Heart left ventricle (tissue), 16 donors: ENCODE data around the gene ANGPTL2. TPM values are rescaled to one million over a fixed set of nuclear protein-coding genes. Genes with fewer than 3 reads are reported as not detected.

ENCODE experiments used
- ATAC-seq, 4 donors: fragments of 200-7000 bp; cut with Tn5 transposase; one replicate each; pipeline ENCODE4 v1.9.1; 2020 to 2022; ENCODE audit warnings: moderate library complexity in 4 of 4, mild to moderate bottlenecking in 3 of 4, moderate number of reproducible peaks in 1 of 4
- DNase-seq, 5 donors: peaks; one replicate each; pipeline ENCODE4 v3.0.0-alpha.2; 2020
- H3K27ac ChIP-seq, 12 donors: fragments of 200-600 bp; sonication (generic) in 4 of 12; one replicate each; pipeline versions ENCODE4 v1.5.0 to v1.8.0; 2016 to 2022; ENCODE audit warnings: mild to moderate bottlenecking in 2 of 12
- H3K27me3 ChIP-seq, 9 donors: fragments of 200-600 bp; sonication (generic) in 2 of 9; one replicate each; pipeline versions ENCODE4 v1.5.1 to v1.8.0; 2016 to 2022; ENCODE audit warnings: mild to moderate bottlenecking in 3 of 9
- H3K36me3 ChIP-seq, 9 donors: fragments of 200-600 bp; sonication (generic) in 2 of 9; one replicate each; pipeline versions ENCODE4 v1.5.0 to v1.8.0; 2018 to 2022; ENCODE audit warnings: mild to moderate bottlenecking in 2 of 9
- H3K4me1 ChIP-seq, 12 donors: fragments of 200-600 bp; sonication (generic) in 4 of 12; one replicate each; pipeline versions ENCODE4 v1.5.0 to v1.8.0; 2016 to 2022; ENCODE audit warnings: mild to moderate bottlenecking in 3 of 12
- H3K4me3 ChIP-seq, 12 donors: fragments of 200-600 bp; sonication (generic) in 4 of 12; one replicate each; pipeline versions ENCODE4 v1.5.0 to v1.8.0; 2017 to 2022; ENCODE audit warnings: mild to moderate bottlenecking in 9 of 12, moderate library complexity in 4 of 12
- H3K9me3 ChIP-seq, 12 donors: fragments of 200-600 bp; sonication (generic) in 4 of 12; one replicate each; pipeline versions ENCODE4 v1.5.0 to v1.8.0; 2016 to 2022; ENCODE audit warnings: mild to moderate bottlenecking in 1 of 12
- POLR2A ChIP-seq, 2 donors: fragments of 450-650 bp; IDR thresholded peaks; one replicate each; pipeline ENCODE4 v1.6.1; 2017; ENCODE audit warnings: antibody characterized with exemption in 2 of 2, mild to moderate bottlenecking in 2 of 2, moderate library complexity in 2 of 2
- WGBS, 4 donors: extraction: QIAGEN DNeasy Blood & Tissue Kit in 2 of 4; methylation state at CpG; one replicate each; pipeline versions ENCODE4 v1.1.5 to v1.1.7; 2013 to 2018; 5-methylcytosine and 5-hydroxymethylcytosine counted together
- intact Hi-C, 10 donors: fragments of 100-400 bp; cut with DNase I; formaldehyde crosslinking; loops; one replicate each; pipeline versions ENCODE4 v1.11.1 to v1.14.2; 2022
- polyA plus RNA-seq, 2 donors: library from polyadenylated mRNA; stranded (reverse); fragments of 200-250 nt; gene quantifications; one replicate each; pipeline ENCODE4 v1.2.3, GENCODE V29; 2013
- total RNA-seq, 9 donors: library from RNA; depleted of rRNA in 2 of 9; stranded (reverse); fragments of >200 nt in 2 of 9; fragmentation: NEBNext Ultra II Directional in 3 of 9; extraction: Animal tissue kit (Norgen Biotek cat#: 25700) in 3 of 9; gene quantifications; one replicate each; pipeline versions ENCODE4 v1.1.0 to v1.2.4, GENCODE V29; 2016 to 2023
- TF ChIP-seq, protein P1 (sequence below), 12 donors: fragments of 200-600 bp; sonication (generic) in 4 of 12; IDR thresholded peaks; one replicate each; pipeline versions ENCODE4 v1.5.0 to v1.8.0; 2018 to 2022; ENCODE audit warnings: antibody characterized with exemption in 12 of 12, mild to moderate bottlenecking in 5 of 12
- donor health status: ischemic (EF 13 %, LVEDD 7.1; RV severe dilation, severe dysfunction).
- donor health status: healthy with polysubstance abuse.
- donor health status: DM: no; HTN: yes; CAD: no.
- donor health status: DM: no; HTN: no; CAD: no.
- donor health status: ischemic (EF 25% LVEDD 6.9; RV normal size, moderate dysfunction).
- donor health status: ischemic (EF 25% LVEDD 5.7; RV mildly dilated, moderate dysfunction).
- donor health status: healthy.
- donor health status: DM: yes; HTN: yes; CAD: no.
- donor health status: ischemic (EF 35%, LVEDD 5.7; RV mildly dilated, moderate dysfunction).
- donor health status: nonischemic (EF 11% LVEDD 7.7; RV severe dilation, severe dysfunction).
- donor health status: DM: yes; HTN: yes; CAD: no.
- donor health status: PGD.
- donor health status: ischemic (EF 29% LVEDD 5.4; RV normal size, mild dysfunction).
- donor health status: nonischemic (EF 23%, LVEDD 6.1; RV moderate dilation, normal function).

Gene ANGPTL2
- total and polyA plus RNA-seq, 11 donors: 17.0 to 92.5 (median 45.8) TPM

DNA sequence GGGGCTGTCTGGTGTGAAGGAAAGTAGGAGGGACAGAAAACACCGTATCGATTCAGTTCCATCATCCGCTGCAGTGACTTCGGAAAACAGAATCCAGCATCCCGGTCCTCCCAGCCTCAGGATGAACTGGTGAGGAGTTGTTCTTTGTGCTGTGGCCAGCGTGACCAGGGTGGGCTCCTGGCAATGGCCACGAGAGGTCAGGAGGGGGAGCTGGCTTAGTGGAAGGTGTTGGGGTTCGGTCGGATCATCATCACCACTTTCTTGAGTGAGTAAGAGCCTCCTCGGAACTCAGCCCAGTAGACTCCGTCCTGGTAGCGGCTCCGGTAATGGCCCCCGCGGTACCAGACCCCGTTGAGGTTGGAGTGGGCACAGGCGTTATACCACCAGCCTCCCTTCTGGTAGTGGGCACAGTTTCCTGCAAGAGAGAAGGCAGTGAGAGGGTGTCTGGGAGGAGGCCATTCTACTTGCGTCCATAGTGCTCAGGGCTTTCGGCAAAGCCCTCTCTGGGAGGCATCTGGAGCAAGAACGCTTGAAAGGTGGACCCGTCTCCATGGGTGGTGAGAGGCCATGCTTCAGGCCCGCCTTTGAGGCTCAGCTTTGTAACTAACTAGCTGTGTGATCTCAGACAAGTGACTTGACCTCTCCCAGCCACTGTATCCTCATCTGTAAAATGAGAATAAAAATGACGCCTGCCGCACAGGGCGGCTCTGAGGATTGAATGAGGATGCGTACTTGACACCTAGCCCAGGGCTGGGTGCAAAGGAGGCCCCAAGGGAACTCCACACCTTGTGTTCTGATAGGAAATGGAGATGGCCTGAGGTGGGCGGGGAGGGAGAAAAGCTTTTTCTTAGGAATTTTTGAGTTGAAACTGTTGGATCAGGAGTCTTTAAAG, 33.5 kb downstream of the ANGPTL2 start:
- Histone ChIP-seq H3K27ac (peak overlapping the region in 3 of 12 donors; percentile 13 to 79 (median 38)), H3K9me3 (no peaks in the 10 kb centered on the region), H3K4me1 (peaks cover 0 to 29% (median 13%) of the 10 kb centered on the region in 12 donors), H3K36me3 (peaks cover 0 to 77% (median 54%) of the 10 kb centered on the region in 9 donors), H3K27me3 (no peaks in the 10 kb centered on the region), H3K4me3 (no peak overlapping the region)
- TF ChIP-seq POLR2A (IDR thresholded peaks at IDR 0.05): no peak
- TF ChIP-seq, protein P1, sequence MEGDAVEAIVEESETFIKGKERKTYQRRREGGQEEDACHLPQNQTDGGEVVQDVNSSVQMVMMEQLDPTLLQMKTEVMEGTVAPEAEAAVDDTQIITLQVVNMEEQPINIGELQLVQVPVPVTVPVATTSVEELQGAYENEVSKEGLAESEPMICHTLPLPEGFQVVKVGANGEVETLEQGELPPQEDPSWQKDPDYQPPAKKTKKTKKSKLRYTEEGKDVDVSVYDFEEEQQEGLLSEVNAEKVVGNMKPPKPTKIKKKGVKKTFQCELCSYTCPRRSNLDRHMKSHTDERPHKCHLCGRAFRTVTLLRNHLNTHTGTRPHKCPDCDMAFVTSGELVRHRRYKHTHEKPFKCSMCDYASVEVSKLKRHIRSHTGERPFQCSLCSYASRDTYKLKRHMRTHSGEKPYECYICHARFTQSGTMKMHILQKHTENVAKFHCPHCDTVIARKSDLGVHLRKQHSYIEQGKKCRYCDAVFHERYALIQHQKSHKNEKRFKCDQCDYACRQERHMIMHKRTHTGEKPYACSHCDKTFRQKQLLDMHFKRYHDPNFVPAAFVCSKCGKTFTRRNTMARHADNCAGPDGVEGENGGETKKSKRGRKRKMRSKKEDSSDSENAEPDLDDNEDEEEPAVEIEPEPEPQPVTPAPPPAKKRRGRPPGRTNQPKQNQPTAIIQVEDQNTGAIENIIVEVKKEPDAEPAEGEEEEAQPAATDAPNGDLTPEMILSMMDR (IDR thresholded peaks at IDR 0.05): no peak
- ATAC-seq (no peak), DNase-seq (no peak)
- 93 to 98% (median 97%) methylated on average over 18 to 27 of the region's 27 CpGs for WGBS, 4 donors
- intact Hi-C loops: loop anchor here in 1 of 10 donors (10.0 kb wide), 1 partner anchor 124 kb away; no protein-coding TSS in a partner anchor

DNA sequence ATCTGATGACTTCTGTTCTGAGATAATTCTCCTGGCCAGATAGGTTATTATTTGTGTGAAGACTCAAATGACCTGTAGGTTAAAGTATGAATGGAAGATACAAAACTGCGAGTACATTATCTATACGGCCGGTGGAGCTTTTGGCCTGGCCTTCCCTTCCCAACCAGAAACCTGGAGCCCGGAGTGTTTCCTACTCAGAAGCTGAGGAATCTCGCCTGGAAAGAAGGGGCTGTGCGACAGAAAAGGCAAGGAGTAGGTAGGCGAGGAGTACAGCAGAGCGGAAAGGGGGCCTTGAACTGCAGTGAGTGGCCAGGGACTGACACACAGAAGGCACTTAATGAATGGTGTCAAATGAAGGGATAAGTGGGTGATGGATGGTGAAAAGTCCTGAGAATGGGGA, 34.6 kb downstream of the ANGPTL2 start:
- ATAC-seq: no peak
- WGBS, 4 donors: 94 to 96% (median 95%) methylated on average over 8 of the region's 8 CpGs
- TF ChIP-seq, protein P1 (IDR thresholded peaks at IDR 0.05): no peak

DNA sequence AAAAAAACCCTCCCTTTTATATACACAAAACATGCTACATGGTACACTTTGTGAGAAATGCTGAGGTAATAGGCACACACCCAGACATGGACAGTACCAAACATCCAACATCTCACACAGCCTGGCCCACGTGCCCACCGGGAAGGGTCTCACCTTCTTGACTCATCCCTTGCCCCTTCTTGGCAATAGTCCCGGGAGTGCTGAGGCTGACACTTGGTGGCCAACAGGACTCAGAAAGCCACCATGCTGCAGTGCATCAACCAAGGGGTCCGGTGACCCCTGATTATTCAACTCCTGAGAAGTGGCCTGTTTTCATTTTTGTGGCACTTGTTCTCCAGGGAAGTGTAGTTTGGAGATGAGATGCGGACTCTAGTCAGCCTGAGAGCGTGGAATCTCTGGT, 35.0 kb downstream of the ANGPTL2 start:
- peaks cover 0 to 44% (median 21%) of the 10 kb centered on the region in 12 donors for H3K4me1 ChIP-seq
- no peak for ATAC-seq
- intact Hi-C loops: loop anchor here in 1 of 10 donors (10.0 kb wide), 1 partner anchor 123 kb away; no protein-coding TSS in a partner anchor

More for the DNA sequence above, 34.6 kb downstream of the ANGPTL2 start:
- peaks cover 0 to 40% (median 17%) of the 10 kb centered on the region in 12 donors for H3K4me1 ChIP-seq
- H3K36me3 ChIP-seq: peaks cover 0 to 66% (median 46%) of the 10 kb centered on the region in 9 donors
- intact Hi-C loops: loop anchor here in 1 of 10 donors (10.0 kb wide), 1 partner anchor 123 kb away; no protein-coding TSS in a partner anchor
- no peak for DNase-seq
- no peak overlapping the region for H3K27ac ChIP-seq
- no peaks in the 10 kb centered on the region for H3K27me3 ChIP-seq
- H3K4me3 ChIP-seq: no peak overlapping the region
- no peaks in the 10 kb centered on the region for H3K9me3 ChIP-seq

More for the DNA sequence above, 35.0 kb downstream of the ANGPTL2 start:
- Histone ChIP-seq H3K27me3 (no peaks in the 10 kb centered on the region), H3K4me3 (no peak overlapping the region), H3K27ac (no peak overlapping the region), H3K36me3 (peaks cover 0 to 62% (median 42%) of the 10 kb centered on the region in 9 donors), H3K9me3 (no peaks in the 10 kb centered on the region)
- DNase-seq: no peak
- WGBS, 4 donors: 95% methylated on average over 6 of the region's 6 CpGs
- no peak for TF ChIP-seq POLR2A (IDR thresholded peaks at IDR 0.05)
- TF ChIP-seq, protein P1 (IDR thresholded peaks at IDR 0.05): no peak
